Measurements from ENCODE around the gene PORCN. TPM values are rescaled to one million over a fixed set of nuclear protein-coding genes. Genes with fewer than 3 reads are reported as not detected.
A peak's percentile ranks its signal among the peaks of the same experiment; 100 is the strongest.

The PORCN gene
- total and polyA plus RNA-seq, 10 donors: 5.0 to 20.8 (median 11.4) TPM

DNA sequence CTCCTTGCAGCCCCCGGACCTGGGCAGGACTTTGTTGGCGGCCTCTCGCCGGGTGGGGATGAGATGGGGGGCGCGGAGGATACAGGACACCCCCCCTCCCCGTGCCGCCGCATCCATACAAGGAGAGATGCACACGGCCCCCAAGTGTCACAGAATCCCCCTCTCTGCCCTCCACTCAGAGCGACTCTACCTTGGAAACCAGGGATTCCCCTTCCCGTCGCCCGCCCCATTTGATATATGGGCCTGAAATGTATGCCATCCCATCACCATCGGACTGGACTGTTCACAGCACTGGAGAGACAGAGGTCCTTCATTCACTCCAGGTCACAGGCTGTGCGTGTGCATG, 426 bp downstream of the PORCN start:
- WGBS, 5 donors: 3 to 35% (median 13%) methylated on average over 8 to 15 of the region's 16 CpGs
- peak overlapping the region; percentile 60 to 88 (median 80) for H3K27ac ChIP-seq

DNA sequence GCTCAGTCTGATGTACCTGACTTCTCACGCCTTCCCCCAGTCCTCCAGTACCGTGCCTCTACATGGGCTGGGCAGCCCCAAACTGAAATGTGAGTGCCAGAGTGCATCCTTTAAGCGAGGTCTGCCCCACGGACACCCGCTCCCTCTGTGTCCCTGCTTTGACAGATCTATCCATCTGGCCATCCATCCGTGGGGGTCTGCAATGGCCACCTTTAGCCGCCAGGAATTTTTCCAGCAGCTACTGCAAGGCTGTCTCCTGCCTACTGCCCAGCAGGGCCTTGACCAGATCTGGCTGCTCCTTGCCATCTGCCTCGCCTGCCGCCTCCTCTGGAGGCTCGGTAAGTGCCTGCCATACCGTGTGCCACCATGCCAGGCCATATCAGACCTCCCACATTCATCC, 827 bp downstream of the PORCN start:
- Histone ChIP-seq H3K27ac (no peak overlapping the region), H3K36me3 (peaks cover 0 to 13% (median 0%) of the 10 kb centered on the region in 6 donors), H3K27me3 (replicated peaks in 1 of 7) (no peaks in the 10 kb centered on the region), H3K4me3 (peak overlapping the region; percentile 50 to 84 (median 57)), H3K9me3 (no peaks in the 10 kb centered on the region), H3K4me1 (peaks cover 0 to 18% (median 8%) of the 10 kb centered on the region in 6 donors)
- DNase-seq: peak; percentile 62
- TF ChIP-seq, protein P1, sequence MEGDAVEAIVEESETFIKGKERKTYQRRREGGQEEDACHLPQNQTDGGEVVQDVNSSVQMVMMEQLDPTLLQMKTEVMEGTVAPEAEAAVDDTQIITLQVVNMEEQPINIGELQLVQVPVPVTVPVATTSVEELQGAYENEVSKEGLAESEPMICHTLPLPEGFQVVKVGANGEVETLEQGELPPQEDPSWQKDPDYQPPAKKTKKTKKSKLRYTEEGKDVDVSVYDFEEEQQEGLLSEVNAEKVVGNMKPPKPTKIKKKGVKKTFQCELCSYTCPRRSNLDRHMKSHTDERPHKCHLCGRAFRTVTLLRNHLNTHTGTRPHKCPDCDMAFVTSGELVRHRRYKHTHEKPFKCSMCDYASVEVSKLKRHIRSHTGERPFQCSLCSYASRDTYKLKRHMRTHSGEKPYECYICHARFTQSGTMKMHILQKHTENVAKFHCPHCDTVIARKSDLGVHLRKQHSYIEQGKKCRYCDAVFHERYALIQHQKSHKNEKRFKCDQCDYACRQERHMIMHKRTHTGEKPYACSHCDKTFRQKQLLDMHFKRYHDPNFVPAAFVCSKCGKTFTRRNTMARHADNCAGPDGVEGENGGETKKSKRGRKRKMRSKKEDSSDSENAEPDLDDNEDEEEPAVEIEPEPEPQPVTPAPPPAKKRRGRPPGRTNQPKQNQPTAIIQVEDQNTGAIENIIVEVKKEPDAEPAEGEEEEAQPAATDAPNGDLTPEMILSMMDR (IDR thresholded peaks at IDR 0.05 in 8 of 11, conservative IDR thresholded peaks at IDR 0.05 in 3 of 11): no peak
- no peak for TF ChIP-seq POLR2AphosphoS5 (IDR thresholded peaks at IDR 0.05)
- TF ChIP-seq POLR2A (IDR thresholded peaks at IDR 0.05): no peak
- 61 to 82% (median 74%) methylated on average over 9 to 11 of the region's 11 CpGs for WGBS, 5 donors
- intact Hi-C loops (cut with DNase I; ENCODE audit: low total_unique reads): no loop called here

More for the DNA sequence above, 426 bp downstream of the PORCN start:
- TF ChIP-seq, protein P1 (IDR thresholded peaks at IDR 0.05 in 8 of 11, conservative IDR thresholded peaks at IDR 0.05 in 3 of 11): no peak
- TF ChIP-seq POLR2AphosphoS5 (IDR thresholded peaks at IDR 0.05) (no peak), POLR2A (IDR thresholded peaks at IDR 0.05) (no peak)
- intact Hi-C loops (cut with DNase I; ENCODE audit: low total_unique reads): no loop called here
- peaks cover 0 to 11% (median 0%) of the 10 kb centered on the region in 6 donors for H3K36me3 ChIP-seq
- no peaks in the 10 kb centered on the region for H3K9me3 ChIP-seq
- no peak for DNase-seq
- H3K4me3 ChIP-seq: peak overlapping the region; percentile 50 to 84 (median 57)
- H3K4me1 ChIP-seq: peaks cover 0 to 18% (median 8%) of the 10 kb centered on the region in 6 donors
- H3K27me3 ChIP-seq (replicated peaks in 1 of 7): no peaks in the 10 kb centered on the region

DNA sequence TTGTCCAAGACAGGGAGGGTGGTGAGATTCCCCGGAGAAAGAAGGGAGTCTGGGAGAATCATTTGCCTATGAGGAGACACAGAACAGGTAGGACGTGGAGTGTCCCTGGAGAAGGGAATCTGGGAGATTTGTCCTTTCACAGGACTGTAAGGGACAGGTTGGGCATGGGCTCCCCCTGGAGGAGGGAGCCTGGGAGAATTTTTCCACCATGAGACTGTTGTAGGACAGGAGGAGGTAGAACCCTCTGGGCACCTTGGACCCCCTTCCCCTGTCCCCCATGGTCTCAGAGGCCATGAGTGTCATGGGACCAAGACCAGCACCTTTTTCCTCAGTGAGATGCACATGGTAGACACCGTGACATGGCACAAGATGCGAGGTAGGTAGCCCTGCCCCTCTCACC, 2.8 kb downstream of the PORCN start:
- intact Hi-C loops (cut with DNase I; ENCODE audit: low total_unique reads): no loop called here
- 65 to 95% (median 86%) methylated on average over 4 of the region's 4 CpGs for WGBS, 5 donors
- peak; percentile 35 for DNase-seq
- Histone ChIP-seq H3K36me3 (peaks cover 0 to 32% (median 1%) of the 10 kb centered on the region in 6 donors), H3K4me1 (peaks cover 0 to 18% (median 8%) of the 10 kb centered on the region in 6 donors), H3K27ac (no peak overlapping the region), H3K4me3 (no peak overlapping the region), H3K27me3 (replicated peaks in 1 of 7) (no peaks in the 10 kb centered on the region), H3K9me3 (no peaks in the 10 kb centered on the region)
- TF ChIP-seq POLR2AphosphoS5 (IDR thresholded peaks at IDR 0.05) (no peak), POLR2A (IDR thresholded peaks at IDR 0.05) (no peak)
- TF ChIP-seq, protein P1 (IDR thresholded peaks at IDR 0.05 in 8 of 11, conservative IDR thresholded peaks at IDR 0.05 in 3 of 11): no peak

DNA sequence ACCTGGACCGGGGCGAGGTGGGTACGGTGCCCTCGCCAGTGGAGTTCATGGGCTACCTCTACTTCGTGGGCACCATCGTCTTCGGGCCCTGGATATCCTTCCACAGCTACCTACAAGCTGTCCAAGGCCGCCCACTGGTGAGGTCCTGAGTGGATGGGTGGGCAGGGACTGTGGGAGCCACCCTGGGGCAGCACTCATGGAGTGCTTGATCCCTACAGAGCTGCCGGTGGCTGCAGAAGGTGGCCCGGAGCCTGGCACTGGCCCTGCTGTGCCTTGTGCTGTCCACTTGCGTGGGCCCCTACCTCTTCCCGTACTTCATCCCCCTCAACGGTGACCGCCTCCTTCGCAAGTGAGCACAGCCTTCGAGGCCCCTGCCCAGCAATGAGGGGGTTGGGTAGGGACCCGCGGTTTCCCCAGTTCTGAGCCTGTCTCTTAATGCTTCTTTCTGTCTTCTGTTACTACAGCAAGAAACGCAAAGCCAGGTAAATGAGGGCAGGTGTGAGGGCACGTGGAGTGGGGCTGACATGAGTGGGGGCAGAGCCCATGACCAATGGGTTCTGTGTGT, 3.7 kb downstream of the PORCN start:
- Histone ChIP-seq H3K36me3 (peaks cover 0 to 39% (median 1%) of the 10 kb centered on the region in 6 donors), H3K27ac (no peak overlapping the region), H3K27me3 (replicated peaks in 1 of 7) (no peaks in the 10 kb centered on the region), H3K4me1 (peaks cover 0 to 18% (median 8%) of the 10 kb centered on the region in 6 donors), H3K4me3 (no peak overlapping the region), H3K9me3 (no peaks in the 10 kb centered on the region)
- DNase-seq: peak; percentile 67
- TF ChIP-seq POLR2AphosphoS5 (IDR thresholded peaks at IDR 0.05): no peak
- TF ChIP-seq POLR2A (IDR thresholded peaks at IDR 0.05): no peak
- TF ChIP-seq, protein P1 (IDR thresholded peaks at IDR 0.05 in 8 of 11, conservative IDR thresholded peaks at IDR 0.05 in 3 of 11): no peak
- intact Hi-C loops (cut with DNase I; ENCODE audit: low total_unique reads): no loop called here
- 86 to 98% (median 96%) methylated on average over 7 to 20 of the region's 20 CpGs for WGBS, 5 donors
